ENCODE measurements around the gene CD5L. TPM values are rescaled to one million over a fixed set of nuclear protein-coding genes. Genes with fewer than 3 reads are reported as not detected.

CD5L gene
- total RNA-seq, 4 donors from 2014 or later: 0.10 to 0.17 TPM; not detected in 2

DNA sequence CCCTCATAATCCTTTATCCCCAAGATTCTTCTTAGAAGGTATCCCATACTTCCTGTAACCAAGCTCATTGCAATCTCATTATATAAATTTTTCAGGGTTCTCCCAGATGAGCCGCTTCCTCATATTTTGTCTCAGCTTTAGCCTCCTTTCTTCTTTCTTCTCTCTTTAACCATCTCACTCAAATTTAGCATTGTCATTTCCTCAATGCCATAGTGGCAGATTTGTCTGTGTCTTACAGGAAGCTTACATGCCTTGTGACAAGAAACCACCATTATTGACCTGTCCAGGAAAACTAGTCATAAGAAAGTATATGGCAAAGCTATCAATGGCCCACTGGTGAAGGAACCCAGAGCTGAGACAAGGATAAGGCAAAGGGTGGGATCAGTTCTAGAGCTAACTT, 58.7 kb downstream of the CD5L start:
- intact Hi-C loops (cut with DNase I; ENCODE audit: low total_unique reads): no loop called here
- H3K4me3 ChIP-seq (ENCODE audit: low read depth, poor library complexity, severe bottlenecking): no peak overlapping the region
- WGBS, 2 donors: 82% methylated on average over 1 of the region's 1 CpG
- DNase-seq (ENCODE audit: low spot score in 2 of 2): no peak
- TF ChIP-seq, protein P1, sequence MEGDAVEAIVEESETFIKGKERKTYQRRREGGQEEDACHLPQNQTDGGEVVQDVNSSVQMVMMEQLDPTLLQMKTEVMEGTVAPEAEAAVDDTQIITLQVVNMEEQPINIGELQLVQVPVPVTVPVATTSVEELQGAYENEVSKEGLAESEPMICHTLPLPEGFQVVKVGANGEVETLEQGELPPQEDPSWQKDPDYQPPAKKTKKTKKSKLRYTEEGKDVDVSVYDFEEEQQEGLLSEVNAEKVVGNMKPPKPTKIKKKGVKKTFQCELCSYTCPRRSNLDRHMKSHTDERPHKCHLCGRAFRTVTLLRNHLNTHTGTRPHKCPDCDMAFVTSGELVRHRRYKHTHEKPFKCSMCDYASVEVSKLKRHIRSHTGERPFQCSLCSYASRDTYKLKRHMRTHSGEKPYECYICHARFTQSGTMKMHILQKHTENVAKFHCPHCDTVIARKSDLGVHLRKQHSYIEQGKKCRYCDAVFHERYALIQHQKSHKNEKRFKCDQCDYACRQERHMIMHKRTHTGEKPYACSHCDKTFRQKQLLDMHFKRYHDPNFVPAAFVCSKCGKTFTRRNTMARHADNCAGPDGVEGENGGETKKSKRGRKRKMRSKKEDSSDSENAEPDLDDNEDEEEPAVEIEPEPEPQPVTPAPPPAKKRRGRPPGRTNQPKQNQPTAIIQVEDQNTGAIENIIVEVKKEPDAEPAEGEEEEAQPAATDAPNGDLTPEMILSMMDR (IDR thresholded peaks at IDR 0.05): no peak
- TF ChIP-seq POLR2A (IDR thresholded peaks at IDR 0.05): no peak

DNA sequence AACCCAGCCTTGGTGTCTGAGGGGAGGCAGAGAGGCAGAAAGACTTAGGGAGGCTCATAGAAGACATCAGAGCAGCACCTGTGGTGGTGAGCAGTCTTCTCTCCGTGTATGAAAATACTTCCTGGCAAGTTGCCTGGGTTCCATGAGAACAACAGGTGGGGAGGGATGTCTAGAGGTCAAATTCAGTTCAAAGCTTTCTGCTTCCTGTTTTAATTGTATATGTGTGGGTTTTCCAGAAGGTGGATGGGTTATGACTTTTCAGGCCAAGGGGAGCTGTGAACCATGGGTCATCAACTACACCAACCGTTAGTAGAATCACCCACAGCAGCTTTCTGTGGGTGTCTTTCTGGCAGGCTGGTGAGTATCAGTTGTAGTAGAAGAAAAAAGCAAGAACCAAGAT, 60.6 kb downstream of the CD5L start:
- TF ChIP-seq POLR2A (IDR thresholded peaks at IDR 0.05): no peak
- TF ChIP-seq, protein P1 (IDR thresholded peaks at IDR 0.05): no peak
- no peak overlapping the region for H3K4me3 ChIP-seq (ENCODE audit: low read depth, poor library complexity, severe bottlenecking)
- 36 to 42% methylated on average over 2 of the region's 2 CpGs for WGBS, 2 donors
- intact Hi-C loops (cut with DNase I; ENCODE audit: low total_unique reads): no loop called here
- DNase-seq (ENCODE audit: low spot score in 2 of 2): no peak

Other genes with a start within 250 kb of the CD5L start
- not detected for gene FCRL4, start 243.7 kb downstream of the CD5L start, total RNA-seq
- gene FCRL3, start 141.0 kb downstream of the CD5L start, total RNA-seq: not detected
- gene FCRL2, start 64.7 kb downstream of the CD5L start, total RNA-seq: not detected
- gene FCRL1, start 21.7 kb downstream of the CD5L start, total RNA-seq: not detected
- gene KIRREL1, start 151.8 kb upstream of the CD5L start, total RNA-seq: 10 to 100 TPM in 3 of 4 donors, 1 to 10 TPM in 1; 8.8 to 19.6 (median 14.5) TPM